IMR-90 (cell line): ENCODE results near the gene LRRC56. TPM values are rescaled to one million over a fixed set of nuclear protein-coding genes. Genes with fewer than 3 reads are reported as not detected.

Source experiments
- microRNA-seq, 2 experiments: library from miRNA; stranded (forward) in 1 of 2; unstranded in 1 of 2; fragments of 10-50 nt in 1 of 2; fragments of <30 nt in 1 of 2; gene quantifications in 1 of 2; microRNA quantifications in 1 of 2; one replicate each; pipeline versions ENCODE3 to v1.1.0; 2013 to 2020; ENCODE audit not compliant: insufficient read depth in 1 of 2, insufficient read length in 1 of 2, unreplicated experiment in 1 of 2
- polyA plus RNA-seq, 3 experiments: library from polyadenylated mRNA; depleted of rRNA; stranded (reverse); fragments of >200 nt; gene quantifications; 2 replicates each; pipeline ENCODE4 v1.2.3, GENCODE V29; 2012; ENCODE audit warnings: low replicate concordance in 1 of 3
- small RNA-seq, 5 experiments: library from RNA; depleted of rRNA; stranded (forward); fragments of <200 nt; gene quantifications; one replicate each; pipeline ENCODE3, GENCODE V24; 2012
- total RNA-seq: library from RNA; depleted of rRNA; stranded (reverse); fragments of >200 nt; gene quantifications from 2 replicates; pipeline ENCODE4 v1.2.3, GENCODE V29; 2012; rRNA removed

LRRC56 gene
- total and polyA plus RNA-seq, 2 of the 4 experiments (the other 2 are of a cell fraction): 0.36 to 1.3 TPM

Small RNA genes within 50 kb of the gene (microRNA-seq; reads per million reads assigned to microRNA genes)
- 569 to 1,579 reads per million in 2 experiments for gene MIR210

Small RNA genes within 50 kb of the gene (small RNA-seq; reads per million reads assigned to genes)
- 9.3 to 2,599 (median 938) reads per million in 5 experiments for gene MIR210

Other genes starting within 250 kb of the LRRC56 start
- gene PGGHG, start 248.4 kb upstream of the LRRC56 start, total RNA-seq: 1.4 and 1.8 TPM in 2 replicates
- gene PGGHG, start 248.4 kb upstream of the LRRC56 start, polyA plus RNA-seq (2012; rRNA removed): 16.2 and 17.0 TPM in 2 replicates
- not detected in 2 replicates for gene IFITM5, start 238.0 kb upstream of the LRRC56 start, total RNA-seq
- not detected in 2 replicates for gene IFITM5, start 238.0 kb upstream of the LRRC56 start, polyA plus RNA-seq (2012; rRNA removed)
- 26.4 and 31.2 TPM in 2 replicates for gene IFITM2, start 229.7 kb upstream of the LRRC56 start, total RNA-seq
- gene IFITM2, start 229.7 kb upstream of the LRRC56 start, polyA plus RNA-seq (2012; rRNA removed): 564 and 600 TPM in 2 replicates
- 14.4 and 24.2 TPM in 2 replicates for gene IFITM1, start 223.5 kb upstream of the LRRC56 start, total RNA-seq
- gene IFITM1, start 223.5 kb upstream of the LRRC56 start, polyA plus RNA-seq (2012; rRNA removed): 67.5 and 68.9 TPM in 2 replicates
- gene IFITM3, start 216.7 kb upstream of the LRRC56 start, total RNA-seq: 40.9 and 52.5 TPM in 2 replicates
- 906 and 1,008 TPM in 2 replicates for gene IFITM3, start 216.7 kb upstream of the LRRC56 start, polyA plus RNA-seq (2012; rRNA removed)
- 5.2 and 6.1 TPM in 2 replicates for gene B4GALNT4, start 168.0 kb upstream of the LRRC56 start, total RNA-seq
- 38.6 and 45.4 TPM in 2 replicates for gene B4GALNT4, start 168.0 kb upstream of the LRRC56 start, polyA plus RNA-seq (2012; rRNA removed)
- 1.4 and 2.2 TPM in 2 replicates for gene PKP3, start 143.3 kb upstream of the LRRC56 start, total RNA-seq
- gene PKP3, start 143.3 kb upstream of the LRRC56 start, polyA plus RNA-seq (2012; rRNA removed): 1.5 and 2.6 TPM in 2 replicates
- 9.4 and 10.9 TPM in 2 replicates for gene SIGIRR, start 122.5 kb upstream of the LRRC56 start, total RNA-seq
- gene SIGIRR, start 122.5 kb upstream of the LRRC56 start, polyA plus RNA-seq (2012; rRNA removed): 27.6 and 33.8 TPM in 2 replicates
- not detected in 2 replicates for gene ANO9, start 95.5 kb upstream of the LRRC56 start, total RNA-seq
- gene ANO9, start 95.5 kb upstream of the LRRC56 start, polyA plus RNA-seq (2012; rRNA removed): not detected in 2 replicates
- 21.4 and 23.5 TPM in 2 replicates for gene PTDSS2, start 87.2 kb upstream of the LRRC56 start, total RNA-seq
- 26.6 and 29.8 TPM in 2 replicates for gene PTDSS2, start 87.2 kb upstream of the LRRC56 start, polyA plus RNA-seq (2012; rRNA removed)
- gene RNH1, start 30.3 kb upstream of the LRRC56 start, total RNA-seq: 138 and 143 TPM in 2 replicates
- gene RNH1, start 30.3 kb upstream of the LRRC56 start, polyA plus RNA-seq (2012; rRNA removed): 238 and 247 TPM in 2 replicates
- gene HRAS, start 2.0 kb upstream of the LRRC56 start, total RNA-seq: 99.4 and 108 TPM in 2 replicates
- gene HRAS, start 2.0 kb upstream of the LRRC56 start, polyA plus RNA-seq (2012; rRNA removed): 123 and 154 TPM in 2 replicates
- 0.18 and 0.28 TPM in 2 replicates for gene LMNTD2, start 23.2 kb downstream of the LRRC56 start, total RNA-seq
- 1.3 and 2.5 TPM in 2 replicates for gene LMNTD2, start 23.2 kb downstream of the LRRC56 start, polyA plus RNA-seq (2012; rRNA removed)
- gene RASSF7, start 23.4 kb downstream of the LRRC56 start, total RNA-seq: 6.8 and 6.9 TPM in 2 replicates
- 18.5 and 24.2 TPM in 2 replicates for gene RASSF7, start 23.4 kb downstream of the LRRC56 start, polyA plus RNA-seq (2012; rRNA removed)
- gene PHRF1, start 38.9 kb downstream of the LRRC56 start, total RNA-seq: 10.9 and 12.2 TPM in 2 replicates
- 17.5 and 23.0 TPM in 2 replicates for gene PHRF1, start 38.9 kb downstream of the LRRC56 start, polyA plus RNA-seq (2012; rRNA removed)
- 1.4 and 1.6 TPM in 2 replicates for gene IRF7, start 78.4 kb downstream of the LRRC56 start, total RNA-seq
- 4.5 and 5.8 TPM in 2 replicates for gene IRF7, start 78.4 kb downstream of the LRRC56 start, polyA plus RNA-seq (2012; rRNA removed)
- not detected in 2 replicates for gene CDHR5, start 87.4 kb downstream of the LRRC56 start, total RNA-seq
- gene CDHR5, start 87.4 kb downstream of the LRRC56 start, polyA plus RNA-seq (2012; rRNA removed): not detected in 2 replicates
- gene SCT, start 89.7 kb downstream of the LRRC56 start, total RNA-seq: not detected in 2 replicates
- not detected in 2 replicates for gene SCT, start 89.7 kb downstream of the LRRC56 start, polyA plus RNA-seq (2012; rRNA removed)
- gene DRD4, start 99.7 kb downstream of the LRRC56 start, total RNA-seq: not detected in 2 replicates
- not detected in 2 replicates for gene DRD4, start 99.7 kb downstream of the LRRC56 start, polyA plus RNA-seq (2012; rRNA removed)
- 21.7 and 22.9 TPM in 2 replicates for gene DEAF1, start 157.7 kb downstream of the LRRC56 start, total RNA-seq
- 31.6 and 35.8 TPM in 2 replicates for gene DEAF1, start 157.7 kb downstream of the LRRC56 start, polyA plus RNA-seq (2012; rRNA removed)
- 5.0 and 5.6 TPM in 2 replicates for gene TMEM80, start 158.3 kb downstream of the LRRC56 start, total RNA-seq
- gene TMEM80, start 158.3 kb downstream of the LRRC56 start, polyA plus RNA-seq (2012; rRNA removed): 21.2 and 21.7 TPM in 2 replicates
- 12.2 and 17.2 TPM in 2 replicates for gene EPS8L2, start 168.7 kb downstream of the LRRC56 start, total RNA-seq
- gene EPS8L2, start 168.7 kb downstream of the LRRC56 start, polyA plus RNA-seq (2012; rRNA removed): 38.7 and 39.4 TPM in 2 replicates
- gene TALDO1, start 209.9 kb downstream of the LRRC56 start, total RNA-seq: 147 and 156 TPM in 2 replicates
- 210 and 228 TPM in 2 replicates for gene TALDO1, start 209.9 kb downstream of the LRRC56 start, polyA plus RNA-seq (2012; rRNA removed)
- gene GATD1, start 240.0 kb downstream of the LRRC56 start, total RNA-seq: 3.0 and 4.2 TPM in 2 replicates
- gene GATD1, start 240.0 kb downstream of the LRRC56 start, polyA plus RNA-seq (2012; rRNA removed): 48.1 and 52.5 TPM in 2 replicates